Endothelial cell of umbilical vein (primary cell): ENCODE data around the gene CA5A. TPM values are rescaled to one million over a fixed set of nuclear protein-coding genes. Genes with fewer than 3 reads are reported as not detected.

Experiments
- BruUV-seq: library from RNA; stranded (reverse); fragments of 400-500 nt; replicated peaks from 2 replicates; lab custom pipeline; 2021; lab: Mats Ljungman, UMichigan
- CTCF ChIA-PET: fragments of 300-600, 350-600 bp; sonication (Branson Sonifier 250); formaldehyde crosslinking; loops from one replicate; lab custom pipeline; 2021; ENCODE audit warnings: antibody characterized with exemption, inconsistent platforms; lab: Charles Lee
- POLR2A ChIA-PET: fragments of 300-600, 350-600 bp; sonication (Branson Sonifier 250); formaldehyde crosslinking; loops from one replicate; lab custom pipeline; 2021; ENCODE audit warnings: antibody characterized with exemption, inconsistent platforms; lab: Charles Lee
- DNase-seq: peaks from one replicate; pipeline ENCODE4 v3.0.0-alpha.2; 2011; ENCODE audit warnings: low read depth, low spot score
- FAIRE-seq: peaks from 2 replicates; lab custom pipeline; 2011; peaks lifted over from hg19 to GRCh38; lab: Jason Lieb, UNC
- H2AFZ ChIP-seq: 2 replicates; pipeline ENCODE4 v1.6.0; 2012; ENCODE audit warnings: low read depth, low read length, control low read depth, inconsistent platforms
- H3K27ac ChIP-seq: 2 replicates; pipeline ENCODE4 v1.5.1; 2011; ENCODE audit warnings: low read depth, mild to moderate bottlenecking, control low read depth, low read length, moderate library complexity; ENCODE audit not compliant: insufficient read depth
- H3K27me3 ChIP-seq, 2 experiments: 2 replicates each; pipeline versions ENCODE4 v1.6.0 to v1.6.1; 2011; ENCODE audit warnings: low read length in 2 of 2, mixed read lengths in 1 of 2; ENCODE audit not compliant: control insufficient read depth in 2 of 2, insufficient read depth in 2 of 2
- H3K36me3 ChIP-seq, 2 experiments: 2 replicates in 1 of 2; 3 replicates in 1 of 2; pipeline ENCODE4 v1.5.1; 2011; ENCODE audit warnings: low read length in 2 of 2, mild to moderate bottlenecking in 1 of 2, moderate library complexity in 1 of 2; ENCODE audit not compliant: control insufficient read depth in 2 of 2, insufficient read depth in 2 of 2; ENCODE audit errors: extremely low read depth in 1 of 2
- H3K4me1 ChIP-seq: 3 replicates; pipeline ENCODE4 v1.5.1; 2011; ENCODE audit warnings: mild to moderate bottlenecking, low read length; ENCODE audit not compliant: control insufficient read depth, insufficient read depth; ENCODE audit errors: extremely low read depth
- H3K4me2 ChIP-seq: 2 replicates; pipeline ENCODE4 v1.6.1; 2011; ENCODE audit warnings: low read length, control low read depth, mixed read lengths; ENCODE audit not compliant: insufficient read depth
- H3K4me3 ChIP-seq, 3 experiments: fragments of 200-600 bp in 1 of 3; sonication (generic), shearing (Covaris generic) in 1 of 3; replicated peaks in 1 of 3; 2 replicates each; pipeline ENCODE4 v1.5.1; 2011 to 2016; ENCODE audit warnings: control low read depth in 3 of 3, low read length in 3 of 3, mild to moderate bottlenecking in 2 of 3, inconsistent platforms in 1 of 3, low read depth in 1 of 3, moderate library complexity in 1 of 3; ENCODE audit not compliant: insufficient read depth in 1 of 3
- H3K79me2 ChIP-seq: 2 replicates; pipeline ENCODE4 v1.6.0; 2012; ENCODE audit warnings: low read length, inconsistent platforms; ENCODE audit not compliant: control insufficient read depth, insufficient read depth
- H3K9ac ChIP-seq: replicated peaks from 2 replicates; pipeline ENCODE3; 2011; ENCODE audit warnings: low read length, control low read depth; ENCODE audit not compliant: insufficient read depth; ENCODE audit errors: extremely low read depth
- H3K9me1 ChIP-seq: replicated peaks from 3 replicates; pipeline ENCODE4 v1.6.0; 2011; ENCODE audit warnings: mild to moderate bottlenecking, low read length; ENCODE audit not compliant: control insufficient read depth, insufficient read depth; ENCODE audit errors: extremely low read depth
- H3K9me3 ChIP-seq: replicated peaks from 2 replicates; pipeline ENCODE4 v1.5.1; 2012; ENCODE audit warnings: low read length, inconsistent platforms; ENCODE audit not compliant: control insufficient read depth, insufficient read depth
- H4K20me1 ChIP-seq: replicated peaks from 2 replicates; pipeline ENCODE3; 2011; ENCODE audit warnings: mild to moderate bottlenecking, low read length; ENCODE audit not compliant: control insufficient read depth, insufficient read depth; ENCODE audit errors: extremely low read depth
- EZH2 ChIP-seq: IDR thresholded peaks from 2 replicates; pipeline ENCODE4 v1.6.1; 2012; ENCODE audit warnings: borderline replicate concordance, low read depth, mild to moderate bottlenecking, moderate library complexity, low read length, inconsistent platforms; ENCODE audit not compliant: severe bottlenecking
- FOS ChIP-seq: IDR thresholded peaks from 2 replicates; pipeline ENCODE4 v1.6.1; 2011; ENCODE audit warnings: mild to moderate bottlenecking, low read length, moderate library complexity, borderline replicate concordance; ENCODE audit not compliant: insufficient read depth
- GATA2 ChIP-seq: IDR thresholded peaks from 2 replicates; pipeline ENCODE4 v1.7.0; 2011; ENCODE audit warnings: low read depth, mild to moderate bottlenecking, moderate library complexity, mixed read lengths, low read length; ENCODE audit not compliant: insufficient read length, insufficient read depth
- JUN ChIP-seq: IDR thresholded peaks from 2 replicates; pipeline ENCODE4 v1.6.1; 2011; ENCODE audit warnings: borderline replicate concordance, low read depth; ENCODE audit not compliant: insufficient read length, insufficient read depth
- MYC ChIP-seq: IDR thresholded peaks from one replicate; pipeline ENCODE4 v1.6.1; 2011; ENCODE audit warnings: mild to moderate bottlenecking, low read depth, low read length
- POLR2A ChIP-seq: IDR thresholded peaks from 2 replicates; pipeline ENCODE4 v1.6.1; 2012; ENCODE audit warnings: low read depth, mild to moderate bottlenecking, control low read depth, low read length
- POLR2AphosphoS5 ChIP-seq: IDR thresholded peaks from 2 replicates; pipeline ENCODE4 v1.6.1; 2012; ENCODE audit warnings: low read depth, mild to moderate bottlenecking, control low read depth, low read length, moderate library complexity; ENCODE audit not compliant: insufficient read depth
- dilution Hi-C: fragments of 300-500 bp; cut with MboI; formaldehyde crosslinking; loops from one replicate; pipeline ENCODE4 v1.15.0; 2019; ENCODE audit warnings: low sequenced_read_pairs; ENCODE audit not compliant: extremely low pct_ligation_motif_present
- intact Hi-C: fragments of 100-400 bp; cut with micrococcal nuclease; formaldehyde crosslinking; loops from one replicate; pipeline ENCODE4 v1.10.0; 2022
- polyA plus RNA-seq, 4 experiments: library from polyadenylated mRNA; depleted of rRNA in 3 of 4; stranded (reverse) in 3 of 4; unstranded in 1 of 4; fragments of >200 nt; gene quantifications; 2 replicates each; pipeline versions ENCODE4 v1.2.1 to v1.2.3, GENCODE V29; 2011 to 2012; ENCODE audit warnings: missing spikeins in 1 of 4
- total RNA-seq: library from RNA; stranded (reverse); gene quantifications from 2 replicates; pipeline ENCODE4 v1.2.3, GENCODE V29; 2021
- TF ChIP-seq, protein P1 (sequence below), 2 donors: IDR thresholded peaks; 1 replicate in 1 of 2; 2 replicates in 1 of 2; pipeline ENCODE4 v1.5.1; 2011; ENCODE audit warnings: low read length in 2 of 2, mild to moderate bottlenecking in 2 of 2, moderate library complexity in 2 of 2, control low read depth in 1 of 2, inconsistent platforms in 1 of 2, low read depth in 1 of 2; ENCODE audit not compliant: insufficient read depth in 1 of 2; ENCODE audit errors: extremely low read depth in 1 of 2
- TF ChIP-seq, protein P2 (sequence below): IDR thresholded peaks from 2 replicates; pipeline ENCODE4 v1.6.1; 2011; ENCODE audit not compliant: insufficient read depth, insufficient read length

The CA5A gene
- total and polyA plus RNA-seq, 2 donors (not counting 3 experiments of a cell fraction or from before 2014, with no cell fraction given): not detected

DNA sequence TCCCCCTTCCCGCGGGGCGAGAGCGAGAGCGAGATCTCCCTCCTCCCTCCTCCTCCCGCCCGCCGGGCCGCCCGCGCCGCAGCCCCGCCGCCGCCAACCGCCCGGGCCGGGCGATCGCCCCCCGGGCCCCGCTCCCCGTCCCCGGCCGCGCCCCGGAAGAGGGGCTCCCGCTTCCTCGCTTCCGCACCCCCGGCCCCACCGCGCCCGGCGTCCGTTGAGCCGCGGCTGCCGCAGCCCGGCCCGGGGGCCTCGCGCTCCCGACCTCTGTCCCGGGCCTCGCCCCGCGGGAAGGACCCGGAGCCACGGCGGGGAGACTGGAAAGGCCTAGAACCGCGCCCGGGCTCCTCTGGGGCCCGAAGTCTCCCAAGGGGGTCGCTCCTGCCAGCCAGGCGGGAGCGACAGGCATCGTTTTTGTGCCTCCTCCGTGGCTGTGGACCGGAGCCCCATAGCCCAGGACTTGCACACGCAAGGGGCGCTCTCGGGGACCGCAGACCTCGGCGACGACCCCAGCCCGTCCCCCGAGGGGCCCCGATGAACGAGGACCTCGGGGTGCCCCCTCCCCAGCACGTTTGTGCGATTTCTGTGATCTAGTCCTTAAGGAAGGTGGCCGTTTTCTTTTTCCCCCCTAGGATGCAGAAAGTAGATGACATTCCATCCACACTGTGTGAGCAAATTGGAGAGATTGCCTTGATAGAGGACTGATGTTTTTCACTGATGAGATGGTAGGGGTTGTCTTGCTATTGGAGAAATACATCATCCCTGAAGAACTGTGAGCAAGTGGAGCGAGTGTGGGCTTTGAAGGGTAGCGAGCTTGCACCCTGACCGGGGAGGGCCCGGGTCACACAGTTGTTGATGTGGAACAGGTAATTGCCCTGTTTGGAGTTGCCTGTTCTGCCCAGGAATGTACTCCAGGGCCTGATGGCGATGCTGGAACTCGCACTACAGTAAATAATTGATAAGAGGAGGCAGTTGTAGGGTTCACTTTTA lies 15.5 kb upstream of the CA5A start:
- Histone ChIP-seq H3K4me2 (peak overlapping the region; percentile 78), H3K4me1 (peaks cover 36% of the 10 kb centered on the region), H3K9me1 (no peaks in the 10 kb centered on the region), H3K27ac (peak overlapping the region; percentile 84), H3K9me3 (no peaks in the 10 kb centered on the region), H3K27me3 (no peaks in the 10 kb centered on the region), H3K9ac (peak overlapping the region; percentile 99), H3K36me3 (no peaks in the 10 kb centered on the region), H2AFZ (no peak overlapping the region), H3K79me2 (peaks cover 51% of the 10 kb centered on the region), H4K20me1 (no peaks in the 10 kb centered on the region), H3K4me3 (peak overlapping the region; percentile 68 to 81 (median 69))
- dilution Hi-C loops: no loop called here
- ChIA-PET CTCF (interaction anchor here (0.6 to 3.2 kb wide), 9 partner anchors 11 to 183 kb away, joined by 3 to 8 read pairs (median 4); no protein-coding TSS in a partner anchor), POLR2A (interaction anchor here (0.6 kb wide), 2 partner anchors 11 to 476 kb away, joined by 3 read pairs; no protein-coding TSS in a partner anchor)
- peak; percentile 35 for DNase-seq
- intact Hi-C loops: loop anchor here (1.0 to 10.0 kb wide), 4 partner anchors 11 to 613 kb away; no protein-coding TSS in a partner anchor
- BruUV-seq: TSS peak; percentile 50
- FAIRE-seq: peak; percentile 40
- TF ChIP-seq, protein P1, sequence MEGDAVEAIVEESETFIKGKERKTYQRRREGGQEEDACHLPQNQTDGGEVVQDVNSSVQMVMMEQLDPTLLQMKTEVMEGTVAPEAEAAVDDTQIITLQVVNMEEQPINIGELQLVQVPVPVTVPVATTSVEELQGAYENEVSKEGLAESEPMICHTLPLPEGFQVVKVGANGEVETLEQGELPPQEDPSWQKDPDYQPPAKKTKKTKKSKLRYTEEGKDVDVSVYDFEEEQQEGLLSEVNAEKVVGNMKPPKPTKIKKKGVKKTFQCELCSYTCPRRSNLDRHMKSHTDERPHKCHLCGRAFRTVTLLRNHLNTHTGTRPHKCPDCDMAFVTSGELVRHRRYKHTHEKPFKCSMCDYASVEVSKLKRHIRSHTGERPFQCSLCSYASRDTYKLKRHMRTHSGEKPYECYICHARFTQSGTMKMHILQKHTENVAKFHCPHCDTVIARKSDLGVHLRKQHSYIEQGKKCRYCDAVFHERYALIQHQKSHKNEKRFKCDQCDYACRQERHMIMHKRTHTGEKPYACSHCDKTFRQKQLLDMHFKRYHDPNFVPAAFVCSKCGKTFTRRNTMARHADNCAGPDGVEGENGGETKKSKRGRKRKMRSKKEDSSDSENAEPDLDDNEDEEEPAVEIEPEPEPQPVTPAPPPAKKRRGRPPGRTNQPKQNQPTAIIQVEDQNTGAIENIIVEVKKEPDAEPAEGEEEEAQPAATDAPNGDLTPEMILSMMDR (IDR thresholded peaks at IDR 0.05; ENCODE audit: extremely low read depth in 1 of 2, insufficient read depth in 1 of 2, low read depth in 1 of 2, low read length in 2 of 2): peak; percentile 8 to 11
- TF ChIP-seq POLR2AphosphoS5: peak; percentile 86
- TF ChIP-seq JUN: no peak
- TF ChIP-seq FOS: no peak
- no peak for TF ChIP-seq EZH2
- TF ChIP-seq, protein P2, sequence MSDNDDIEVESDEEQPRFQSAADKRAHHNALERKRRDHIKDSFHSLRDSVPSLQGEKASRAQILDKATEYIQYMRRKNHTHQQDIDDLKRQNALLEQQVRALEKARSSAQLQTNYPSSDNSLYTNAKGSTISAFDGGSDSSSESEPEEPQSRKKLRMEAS: no peak
- peak; percentile 49 for TF ChIP-seq POLR2A
- no peak for TF ChIP-seq GATA2
- no peak for TF ChIP-seq MYC
